GM12865 (cell line): ENCODE measurements around the gene TEX261.

Experiments
- DNase-seq: peaks from one replicate; pipeline ENCODE4 v3.0.0; 2010; ENCODE audit warnings: low read depth
- H3K4me3 ChIP-seq: 2 replicates; pipeline ENCODE4 v1.5.1; 2011; ENCODE audit warnings: mild to moderate bottlenecking, low read depth, low read length, control low read depth
- CTCF ChIP-seq: IDR thresholded peaks from 2 replicates; pipeline ENCODE4 v1.5.1; 2011; ENCODE audit warnings: low read length, control low read depth, low read depth, inconsistent platforms; ENCODE audit not compliant: insufficient read depth; ENCODE audit errors: missing control alignments

Gene TEX261

GRCh38 chr2:70983506-70984227, 11.0 kb downstream of the TEX261 start:
- TF ChIP-seq CTCF: no peak
- no peak for DNase-seq

GRCh38 chr2:70982971-70983370, 11.7 kb downstream of the TEX261 start:
- no peak overlapping the region for H3K4me3 ChIP-seq
- no peak for TF ChIP-seq CTCF
- no peak for DNase-seq

More at GRCh38 chr2:70983506-70984227, 11.0 kb downstream of the TEX261 start:
- no peak overlapping the region for H3K4me3 ChIP-seq

GRCh38 chr2:70981866-70982810, 12.5 kb downstream of the TEX261 start:
- H3K4me3 ChIP-seq: no peak overlapping the region
- DNase-seq: no peak
- no peak for TF ChIP-seq CTCF

GRCh38 chr2:70981421-70981820, 13.3 kb downstream of the TEX261 start:
- no peak for DNase-seq
- no peak for TF ChIP-seq CTCF
- no peak overlapping the region for H3K4me3 ChIP-seq

GRCh38 chr2:70979626-70980025, 15.0 kb downstream of the TEX261 start:
- no peak for DNase-seq
- H3K4me3 ChIP-seq: no peak overlapping the region
- no peak for TF ChIP-seq CTCF

- no peak for DNase-seq
- H3K4me3 ChIP-seq: no peak overlapping the region
- no peak for TF ChIP-seq CTCF
These were observed 15.5 kb downstream of the TEX261 start for GRCh38 chr2:70979180-70979488.
